MCF 10A (cell line): ENCODE data around the gene YBX2. TPM values are rescaled to one million over a fixed set of nuclear protein-coding genes. Genes with fewer than 3 reads are reported as not detected.
A peak's percentile ranks its signal among the peaks of the same experiment; 100 is the strongest.

Experiments
- BruUV-seq: library from RNA; stranded (reverse); fragments of 400-500 nt; replicated peaks from 2 replicates; lab custom pipeline; 2021; lab: Mats Ljungman, UMichigan
- CTCF ChIA-PET: fragments of 300-600 bp; sonication (Branson Sonifier 250); formaldehyde crosslinking; extraction: SDS; loops from one replicate; lab custom pipeline; 2021; ENCODE audit warnings: antibody characterized with exemption, inconsistent platforms; lab: Yijun Ruan, JAX
- POLR2A ChIA-PET: fragments of 300-600, 350-650 bp; sonication (Branson Sonifier 250); formaldehyde crosslinking; extraction: SDS; loops from one replicate; lab custom pipeline; 2020; ENCODE audit warnings: antibody characterized with exemption, inconsistent platforms; lab: Yijun Ruan, JAX
- DNase-seq: peaks from one replicate; pipeline ENCODE4 v3.0.0-alpha.2; 2018; ENCODE audit not compliant: unreplicated experiment
- H3K27ac Mint-ChIP-seq: one replicate; pipeline ENCODE4 v1.8.0; 2022; ENCODE audit warnings: mild to moderate bottlenecking, low read depth, mixed read lengths; ENCODE audit not compliant: unreplicated experiment
- H3K27me3 Mint-ChIP-seq: one replicate; pipeline ENCODE4 v1.8.0; 2022; ENCODE audit warnings: mixed read lengths; ENCODE audit not compliant: insufficient read depth, unreplicated experiment
- H3K36me3 Mint-ChIP-seq: one replicate; pipeline ENCODE4 v1.8.0; 2022; ENCODE audit warnings: mild to moderate bottlenecking, moderate library complexity, mixed read lengths; ENCODE audit not compliant: insufficient read depth, unreplicated experiment
- H3K4me1 Mint-ChIP-seq: one replicate; pipeline ENCODE4 v1.8.0; 2022; ENCODE audit warnings: mixed read lengths; ENCODE audit not compliant: insufficient read depth, unreplicated experiment
- H3K4me3 Mint-ChIP-seq: one replicate; pipeline ENCODE4 v1.8.0; 2022; ENCODE audit warnings: mild to moderate bottlenecking, moderate library complexity, mixed read lengths; ENCODE audit not compliant: unreplicated experiment
- H3K9me3 Mint-ChIP-seq: one replicate; pipeline ENCODE4 v1.8.0; 2022; ENCODE audit warnings: mixed read lengths; ENCODE audit not compliant: unreplicated experiment
- CTCF ChIP-seq: fragments of 200-600 bp; IDR thresholded peaks from one replicate; pipeline ENCODE4 v1.8.0; 2022; ENCODE audit warnings: antibody characterized with exemption, mild to moderate bottlenecking; ENCODE audit not compliant: unreplicated experiment
- intact Hi-C: fragments of 100-400 bp; cut with micrococcal nuclease; formaldehyde crosslinking; loops from 2 replicates; pipeline ENCODE4 v1.14.1; 2022
- total RNA-seq: library from RNA; stranded (reverse); gene quantifications from 2 replicates; pipeline ENCODE4 v1.2.3, GENCODE V29; 2022

The YBX2 gene
- total RNA-seq, 1 experiment from 2014 or later = 0.40 TPM

- H3K36me3 Mint-ChIP-seq = peaks cover 48% of the 10 kb centered on the region
- H3K4me3 Mint-ChIP-seq = peak within 1 kb of the TSS; percentile 88
- no peak for TF ChIP-seq CTCF
- intact Hi-C loops = no loop called here
- peak within 1 kb of the TSS; percentile 90 for H3K27ac Mint-ChIP-seq
- no peaks in the 10 kb centered on the region for H3K27me3 Mint-ChIP-seq
- H3K9me3 Mint-ChIP-seq = no peaks in the 10 kb centered on the region
- no TSS peak for BruUV-seq
- ChIA-PET POLR2A (interaction anchor here (0.6 to 0.7 kb wide), 3 partner anchors 22 to 363 kb away, joined by 3 read pairs; no protein-coding TSS in a partner anchor), CTCF (no interaction called here)
- H3K4me1 Mint-ChIP-seq = peaks cover 24% of the 10 kb centered on the region
- DNase-seq = peak; percentile 100
These were observed 12.7 kb upstream of the YBX2 start, which contains the start of gene EIF5A for GRCh38 chr17:7306911-7307685. EIF5A (plus strand) TSS chr17:7307628; CDS start chr17:7309636, 2,008 bp downstream.

- Mint-ChIP-seq H3K36me3 (peaks cover 19% of the 10 kb centered on the region), H3K27ac (no peak overlapping the region), H3K4me3 (no peak overlapping the region), H3K27me3 (no peaks in the 10 kb centered on the region), H3K4me1 (no peaks in the 10 kb centered on the region), H3K9me3 (no peaks in the 10 kb centered on the region)
- no peak for DNase-seq
- intact Hi-C loops = no loop called here
- no peak for TF ChIP-seq CTCF
- ChIA-PET CTCF (no interaction called here), POLR2A (interaction anchor here (0.6 to 1.5 kb wide), 4 partner anchors 12 to 310 kb away, joined by 3 to 4 read pairs (median 4); no protein-coding TSS in a partner anchor)
- no TSS peak for BruUV-seq
These were observed 9.7 kb upstream of the YBX2 start for GRCh38 chr17:7304179-7304578.

- peak; percentile 91 for TF ChIP-seq CTCF
- Mint-ChIP-seq H3K36me3 (peaks cover 10% of the 10 kb centered on the region), H3K27ac (no peak overlapping the region), H3K4me1 (peaks cover 17% of the 10 kb centered on the region), H3K4me3 (no peak overlapping the region), H3K9me3 (no peaks in the 10 kb centered on the region), H3K27me3 (no peaks in the 10 kb centered on the region)
- ChIA-PET CTCF (interaction anchor here (0.6 to 2.9 kb wide), 28 partner anchors 9 to 375 kb away, joined by 3 to 65 read pairs (median 4); partner anchors contain the start of genes ACAP1, GABARAP, GPS2 and SLC2A4), POLR2A (interaction anchor here (0.6 to 2.1 kb wide), 10 partner anchors 11 to 1914 kb away, joined by 3 to 37 read pairs (median 3); partner anchors contain the start of genes GABARAP and SLC2A4)
- intact Hi-C loops = loop anchor here (1.0 to 5.0 kb wide), 3 partner anchors 16 to 249 kb away; no protein-coding TSS in a partner anchor
- BruUV-seq = no TSS peak
- DNase-seq = peak; percentile 73
These were observed 1.9 kb upstream of the YBX2 start for GRCh38 chr17:7296189-7296861.
